GM21447 (cell line): ENCODE results near the gene DECR2.
"Not testable (repeated sequence)": the region's sequence is repeated elsewhere in the genome, so short reads cannot be mapped to it uniquely, and the experiment has no call there.

Source experiments
- ATAC-seq: cut with Tn5 transposase; IDR thresholded peaks from one replicate; pipeline ENCODE4 v1.9.1; 2021; ENCODE audit not compliant: unreplicated experiment

Gene DECR2

DNA sequence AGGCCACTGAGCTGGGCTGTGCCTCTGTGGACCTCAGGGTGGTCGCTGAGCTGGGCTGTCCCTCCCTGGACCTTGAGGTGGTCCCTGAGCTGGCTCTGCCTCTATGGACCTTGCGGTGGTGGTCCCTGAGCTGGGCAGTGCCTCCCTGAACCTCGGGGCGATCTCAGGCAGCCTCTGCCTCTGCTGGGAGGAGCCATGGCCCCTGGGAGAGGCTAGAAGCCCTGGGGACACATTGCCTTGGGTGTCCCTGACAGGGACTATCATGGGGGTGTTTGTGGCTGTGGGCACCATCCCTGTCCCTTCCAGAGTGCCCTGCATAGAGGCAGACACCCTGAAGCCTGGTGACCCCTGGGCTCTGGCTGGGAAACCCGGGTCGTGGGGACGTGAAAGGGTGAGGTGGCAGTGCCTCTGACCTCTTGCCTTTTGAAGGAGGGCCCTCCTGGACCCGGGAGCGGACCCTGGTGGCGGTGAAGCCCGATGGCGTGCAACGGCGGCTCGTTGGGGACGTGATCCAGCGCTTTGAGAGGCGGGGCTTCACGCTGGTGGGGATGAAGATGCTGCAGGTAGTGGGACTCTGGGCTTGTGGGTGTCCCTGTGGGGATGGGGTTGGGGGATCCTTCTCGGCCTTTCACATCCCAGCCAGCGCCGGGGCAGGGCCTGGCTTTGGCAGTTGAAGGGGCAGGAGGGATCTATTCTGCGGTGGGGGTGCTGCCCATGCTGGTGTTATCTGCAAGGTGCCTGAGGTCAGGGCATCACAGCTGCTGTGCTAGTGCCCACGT lies 2.9 kb upstream of the DECR2 start:
- ATAC-seq = no peak

GRCh38 chr16:399340-400019 lies 2.2 kb upstream of the DECR2 start:
- no peak for ATAC-seq

DNA sequence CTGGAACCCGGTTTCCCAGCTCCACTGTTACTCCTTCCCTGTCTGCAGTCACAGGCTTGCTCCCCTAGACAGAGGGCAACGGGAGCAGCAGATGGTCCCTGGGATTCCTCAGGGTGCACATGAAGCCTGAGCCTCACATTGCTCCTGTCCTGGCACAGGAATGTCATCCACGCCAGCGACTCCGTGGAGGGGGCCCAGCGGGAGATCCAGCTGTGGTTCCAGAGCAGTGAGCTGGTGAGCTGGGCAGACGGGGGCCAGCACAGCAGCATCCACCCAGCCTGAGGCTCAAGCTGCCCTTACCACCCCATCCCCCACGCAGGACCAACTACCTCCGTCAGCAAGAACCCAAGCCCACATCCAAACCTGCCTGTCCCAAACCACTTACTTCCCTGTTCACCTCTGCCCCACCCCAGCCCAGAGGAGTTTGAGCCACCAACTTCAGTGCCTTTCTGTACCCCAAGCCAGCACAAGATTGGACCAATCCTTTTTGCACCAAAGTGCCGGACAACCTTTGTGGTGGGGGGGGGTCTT lies 1.6 kb upstream of the DECR2 start:
- ATAC-seq = no peak

DNA sequence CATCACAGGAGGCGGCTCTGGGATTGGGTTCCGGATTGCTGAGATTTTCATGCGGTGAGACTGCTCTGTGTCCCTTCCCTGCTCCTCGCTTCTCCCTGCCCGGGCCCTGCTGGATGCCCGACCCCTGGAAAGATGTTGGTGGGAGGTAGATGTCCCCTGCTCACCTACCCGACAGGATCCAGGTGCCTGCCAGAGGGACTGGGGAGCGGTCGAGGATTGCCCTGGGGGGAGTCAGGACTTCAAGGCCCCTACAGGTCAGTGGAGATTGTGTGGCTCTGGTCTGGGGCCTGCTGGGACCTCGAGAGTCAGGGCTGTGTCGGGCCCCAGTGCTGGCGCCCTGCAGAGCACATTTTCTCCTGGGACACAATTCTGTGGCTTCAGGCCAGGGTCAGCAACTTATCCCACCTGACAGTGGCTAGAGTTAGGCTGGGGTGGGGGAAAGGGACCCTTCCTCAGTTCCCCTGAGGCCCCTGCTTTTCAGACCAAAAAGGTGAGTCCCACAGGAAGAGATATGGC lies 3.3 kb downstream of the DECR2 start:
- no peak for ATAC-seq

DNA sequence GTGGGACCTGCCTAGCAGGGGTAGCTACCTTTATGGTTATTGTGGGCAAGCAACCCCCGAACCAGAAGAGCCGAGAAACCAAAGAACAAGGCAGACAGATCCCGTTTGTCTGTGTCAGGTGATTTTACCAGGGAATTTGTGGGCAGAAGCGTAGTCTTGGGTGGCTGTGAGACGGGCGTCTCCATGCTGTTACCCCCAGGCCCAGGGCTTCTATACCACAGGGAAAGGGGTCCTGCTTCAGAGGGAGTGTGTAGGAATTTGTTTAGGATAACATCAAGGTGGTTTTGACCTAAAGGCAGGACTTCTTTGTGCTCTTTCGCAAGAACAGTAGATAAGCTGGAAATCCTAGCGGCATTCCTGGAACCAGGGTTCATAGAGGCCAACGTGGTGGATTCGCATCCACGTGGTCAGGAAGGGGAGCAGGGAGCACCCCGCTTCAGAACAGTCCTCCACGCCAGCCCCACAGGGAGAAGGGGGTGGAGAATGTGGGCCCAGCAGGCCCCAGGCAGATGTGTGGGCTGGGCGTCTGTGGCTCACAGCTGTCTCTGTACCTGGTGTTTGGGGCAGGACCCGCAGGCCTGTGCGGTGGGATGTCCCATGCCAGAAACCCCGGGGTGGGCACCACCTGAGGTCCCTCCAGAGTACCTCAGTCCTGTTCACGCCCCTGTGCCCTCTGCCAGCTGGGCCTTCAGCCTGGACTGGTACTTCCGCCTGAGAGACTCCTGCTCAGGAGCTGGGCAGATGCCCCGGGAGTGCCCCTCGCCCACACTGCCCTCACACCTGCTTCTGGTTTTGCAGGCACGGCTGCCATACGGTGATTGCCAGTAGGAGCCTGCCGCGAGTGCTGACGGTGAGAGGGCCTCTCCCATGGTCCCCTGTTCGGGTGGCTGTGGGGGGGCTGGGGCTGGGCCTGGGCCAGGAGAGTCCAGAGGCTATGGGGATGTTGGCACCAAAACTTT lies 4.1 kb downstream of the DECR2 start:
- ATAC-seq = no peak

GRCh38 chr16:407253-407652 lies 5.6 kb downstream of the DECR2 start:
- no peak for ATAC-seq

DNA sequence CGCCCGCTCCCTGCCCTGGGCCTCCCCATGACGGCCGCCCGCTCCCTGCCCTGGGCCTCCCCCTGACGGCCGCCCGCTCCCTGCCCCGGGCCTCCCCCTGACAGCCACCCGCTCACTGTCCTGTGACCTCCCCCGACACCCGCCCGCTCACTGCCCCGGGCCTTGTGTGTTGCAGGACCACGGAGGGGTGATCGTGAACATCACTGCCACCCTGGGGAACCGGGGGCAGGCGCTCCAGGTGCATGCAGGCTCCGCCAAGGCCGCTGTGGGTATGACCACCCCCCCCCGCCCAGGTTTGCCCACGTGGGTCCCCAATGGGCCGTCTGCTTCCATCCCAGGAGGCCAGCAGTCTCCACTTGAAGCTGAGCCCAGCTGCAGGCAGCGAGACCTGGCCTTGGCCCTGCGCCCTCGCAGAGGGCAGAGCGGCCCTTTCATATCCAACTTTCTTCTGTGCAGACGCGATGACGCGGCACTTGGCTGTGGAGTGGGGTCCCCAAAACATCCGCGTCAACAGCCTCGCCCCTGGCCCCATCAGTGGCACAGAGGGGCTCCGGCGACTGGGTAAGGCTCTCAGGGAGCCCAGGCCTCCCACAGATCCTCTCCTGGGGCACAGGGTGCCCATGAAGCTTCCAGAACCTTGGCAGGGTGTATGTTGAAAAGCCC lies 9.0 kb downstream of the DECR2 start:
- ATAC-seq = no peak

- ATAC-seq = no peak
These were observed 10.0 kb downstream of the DECR2 start for GRCh38 chr16:411576-412265.

GRCh38 chr16:414395-415169 lies 12.9 kb downstream of the DECR2 start:
- no peak for ATAC-seq

DNA sequence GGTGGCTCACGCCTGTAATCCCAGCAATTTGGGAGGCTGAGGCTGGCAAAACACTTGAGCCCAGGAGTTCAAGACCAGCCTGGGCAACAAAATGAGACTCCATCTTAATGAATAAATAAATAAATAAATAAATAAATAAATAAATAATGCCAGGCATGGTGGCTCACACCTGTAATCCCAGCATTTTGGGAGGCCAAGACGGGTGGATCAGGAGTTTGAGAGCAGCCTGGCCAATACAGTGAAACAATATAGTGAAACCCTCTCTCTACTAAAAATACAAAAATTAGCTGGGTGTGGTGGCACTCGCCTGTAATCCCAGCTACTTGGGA lies 13.4 kb downstream of the DECR2 start:
- ATAC-seq = not testable (repeated sequence)

- ATAC-seq = not testable (repeated sequence)
These were observed 20.5 kb downstream of the DECR2 start for GRCh38 chr16:422179-422578.

- ATAC-seq = no peak
These were observed 22.4 kb downstream of the DECR2 start for GRCh38 chr16:424033-424622.

DNA sequence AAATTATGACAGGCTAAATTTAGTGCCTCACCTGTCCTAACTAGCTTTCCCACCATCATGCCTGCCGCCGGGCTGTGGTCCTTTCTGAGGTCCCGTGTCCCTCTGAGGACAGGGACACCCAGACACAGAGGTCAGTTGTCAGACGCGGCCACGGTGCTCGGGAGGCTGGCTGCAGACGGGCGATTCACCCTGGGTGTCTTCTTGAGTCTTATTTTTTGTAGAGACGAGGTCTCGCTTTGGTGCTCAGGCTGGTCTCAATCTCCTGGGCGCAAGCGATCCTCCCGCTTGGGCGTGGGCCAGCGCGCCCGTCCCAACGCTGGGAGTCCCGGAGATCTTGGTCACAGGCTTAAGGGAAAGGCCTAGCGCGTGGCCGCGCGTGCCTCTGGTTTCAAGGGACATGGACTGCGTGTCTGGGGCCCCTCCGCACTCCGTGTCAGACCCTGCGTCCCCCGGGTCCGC lies 23.0 kb downstream of the DECR2 start:
- ATAC-seq = no peak

- peak; percentile 81 for ATAC-seq
These were observed 23.5 kb downstream of the DECR2 start, which contains the start of gene RAB11FIP3 for GRCh38 chr16:425082-425718. TSS of gene RAB11FIP3 (plus strand) at chr16:425649. CDS start at chr16:426007, 358 bp downstream.

DNA sequence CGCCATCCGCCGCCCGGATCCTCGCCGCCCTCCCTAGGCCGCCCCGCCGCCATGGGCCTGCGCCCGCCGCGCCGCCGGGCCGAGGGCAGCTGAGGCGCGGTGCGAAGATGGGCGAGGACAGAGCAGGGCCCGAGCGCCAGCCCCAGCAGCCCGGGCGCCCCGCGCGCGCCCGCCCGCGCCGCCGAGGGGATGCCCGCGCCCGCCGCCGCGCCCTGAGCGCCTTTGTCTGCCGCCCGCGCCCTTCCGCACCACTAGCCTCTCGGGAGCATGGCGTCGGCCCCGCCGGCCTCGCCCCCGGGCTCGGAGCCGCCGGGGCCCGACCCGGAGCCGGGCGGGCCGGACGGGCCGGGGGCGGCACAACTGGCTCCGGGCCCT lies 24.0 kb downstream of the DECR2 start:
- ATAC-seq = peak; percentile 49

DNA sequence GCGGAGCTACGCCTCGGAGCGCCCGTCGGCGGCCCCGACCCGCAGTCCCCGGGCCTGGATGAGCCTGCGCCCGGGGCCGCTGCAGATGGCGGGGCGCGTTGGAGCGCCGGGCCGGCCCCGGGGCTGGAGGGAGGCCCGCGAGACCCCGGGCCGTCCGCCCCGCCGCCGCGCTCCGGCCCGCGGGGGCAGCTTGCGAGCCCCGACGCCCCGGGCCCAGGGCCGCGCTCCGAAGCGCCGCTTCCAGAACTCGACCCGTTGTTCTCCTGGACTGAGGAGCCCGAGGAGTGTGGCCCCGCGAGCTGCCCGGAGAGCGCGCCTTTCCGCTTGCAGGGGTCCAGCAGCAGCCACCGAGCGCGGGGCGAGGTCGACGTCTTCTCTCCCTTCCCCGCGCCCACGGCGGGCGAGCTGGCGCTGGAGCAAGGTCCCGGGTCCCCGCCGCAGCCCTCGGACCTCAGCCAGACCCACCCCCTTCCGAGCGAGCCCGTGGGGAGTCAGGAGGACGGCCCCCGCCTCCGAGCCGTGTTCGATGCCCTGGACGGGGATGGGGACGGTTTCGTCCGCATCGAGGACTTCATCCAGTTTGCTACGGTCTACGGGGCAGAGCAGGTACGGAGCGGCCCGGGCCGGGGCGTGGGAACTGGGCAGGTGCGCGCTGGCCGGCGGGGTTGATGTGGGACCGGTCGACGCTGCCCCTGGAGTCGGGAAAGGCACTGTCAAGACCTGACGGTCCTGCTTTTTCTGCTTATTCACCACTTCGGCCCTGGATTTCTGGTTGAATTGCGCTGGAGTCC lies 24.6 kb downstream of the DECR2 start:
- no peak for ATAC-seq

- no peak for ATAC-seq
These were observed 25.2 kb downstream of the DECR2 start for GRCh38 chr16:426906-427249.

- no peak for ATAC-seq
These were observed 25.6 kb downstream of the DECR2 start for GRCh38 chr16:427250-427649.
